H9 (cell line): ENCODE measurements around the gene XXYLT1. TPM values are rescaled to one million over a fixed set of nuclear protein-coding genes. Genes with fewer than 3 reads are reported as not detected.

Experiments
- DNase-seq: peaks from one replicate; pipeline ENCODE4 v3.0.0-alpha.2; 2017
- H2AFZ ChIP-seq: one replicate; pipeline ENCODE4 v1.6.1; 2013; ENCODE audit warnings: mild to moderate bottlenecking, low read length, control low read depth, moderate library complexity
- H2AK5ac ChIP-seq: 2 replicates; pipeline ENCODE4 v1.6.1; 2013; ENCODE audit warnings: low read length, control low read depth, mixed read lengths; ENCODE audit not compliant: insufficient read length
- H2BK120ac ChIP-seq: one replicate; pipeline ENCODE4 v1.6.1; 2013; ENCODE audit warnings: low read depth, mild to moderate bottlenecking, low read length, control low read depth, inconsistent platforms; ENCODE audit not compliant: poor library complexity, severe bottlenecking
- H2BK12ac ChIP-seq: 2 replicates; pipeline ENCODE4 v1.6.1; 2013; ENCODE audit warnings: low read length, control low read depth, mixed read lengths, low read depth; ENCODE audit not compliant: insufficient read length
- H2BK15ac ChIP-seq: 2 replicates; pipeline ENCODE4 v1.6.1; 2013; ENCODE audit warnings: low read depth, low read length, control low read depth
- H2BK20ac ChIP-seq: one replicate; pipeline ENCODE4 v1.6.1; 2013; ENCODE audit warnings: low read depth, mild to moderate bottlenecking, low read length, control low read depth, inconsistent platforms; ENCODE audit not compliant: poor library complexity, severe bottlenecking
- H2BK5ac ChIP-seq: 2 replicates; pipeline ENCODE4 v1.6.1; 2013; ENCODE audit warnings: low read length, control low read depth, mixed read lengths; ENCODE audit not compliant: insufficient read length
- H3K14ac ChIP-seq: 2 replicates; pipeline ENCODE4 v1.6.1; 2013; ENCODE audit warnings: low read length, control low read depth; ENCODE audit not compliant: insufficient read depth
- H3K18ac ChIP-seq: 2 replicates; pipeline ENCODE4 v1.6.1; 2013; ENCODE audit warnings: low read depth, mild to moderate bottlenecking, mixed read lengths, low read length, control low read depth; ENCODE audit not compliant: insufficient read length
- H3K23ac ChIP-seq: 2 replicates; pipeline ENCODE4 v1.6.1; 2013; ENCODE audit warnings: low read length, control low read depth, mixed read lengths, low read depth; ENCODE audit not compliant: insufficient read length
- H3K23me2 ChIP-seq: 2 replicates; pipeline ENCODE4 v1.6.1; 2013; ENCODE audit warnings: low read depth, mild to moderate bottlenecking, mixed read lengths, low read length, control low read depth; ENCODE audit not compliant: insufficient read length, poor library complexity, severe bottlenecking
- H3K27ac ChIP-seq: 2 replicates; pipeline ENCODE4 v1.5.1; 2013; ENCODE audit warnings: low read length, control low read depth, mixed read lengths, low read depth; ENCODE audit not compliant: insufficient read length
- H3K27me3 ChIP-seq: 2 replicates; pipeline ENCODE4 v1.6.1; 2013; ENCODE audit warnings: low read length, control low read depth, inconsistent platforms; ENCODE audit not compliant: insufficient read depth
- H3K4ac ChIP-seq: 2 replicates; pipeline ENCODE4 v1.6.1; 2013; ENCODE audit warnings: low read depth, mild to moderate bottlenecking, control low read depth, inconsistent platforms, low read length, moderate library complexity
- H3K4me1 ChIP-seq: 2 replicates; pipeline ENCODE4 v1.6.1; 2013; ENCODE audit warnings: low read length, control low read depth, inconsistent platforms; ENCODE audit not compliant: insufficient read depth
- H3K4me2 ChIP-seq: 2 replicates; pipeline ENCODE4 v1.6.1; 2013; ENCODE audit warnings: low read length, control low read depth, mixed read lengths; ENCODE audit not compliant: insufficient read length, insufficient read depth
- H3K56ac ChIP-seq: 2 replicates; pipeline ENCODE4 v1.6.1; 2013; ENCODE audit warnings: low read depth, mild to moderate bottlenecking, mixed read lengths, low read length, control low read depth; ENCODE audit not compliant: insufficient read length
- H3K79me1 ChIP-seq: 2 replicates; pipeline ENCODE4 v1.6.1; 2013; ENCODE audit warnings: low read depth, mild to moderate bottlenecking, moderate library complexity, low read length, control low read depth, inconsistent platforms; ENCODE audit not compliant: insufficient read depth, poor library complexity, severe bottlenecking
- H3K79me2 ChIP-seq: 2 replicates; pipeline ENCODE4 v1.6.1; 2013; ENCODE audit warnings: low read length, control low read depth, inconsistent platforms; ENCODE audit not compliant: insufficient read depth
- H3K9ac ChIP-seq: 2 replicates; pipeline ENCODE4 v1.6.1; 2013; ENCODE audit warnings: low read length, control low read depth, mixed read lengths; ENCODE audit not compliant: insufficient read length; ENCODE audit errors: extremely low read depth
- H3K9me3 ChIP-seq: one replicate; pipeline ENCODE4 v1.6.1; 2013; ENCODE audit warnings: low read depth, low read length, inconsistent platforms; ENCODE audit not compliant: control insufficient read depth
- H3T11ph ChIP-seq: one replicate; pipeline ENCODE4 v1.6.1; 2013; ENCODE audit warnings: mild to moderate bottlenecking, low read length, control low read depth, inconsistent platforms
- H4K20me1 ChIP-seq: one replicate; pipeline ENCODE4 v1.6.1; 2013; ENCODE audit not compliant: control insufficient read depth, insufficient read length, insufficient read depth
- H4K5ac ChIP-seq: 2 replicates; pipeline ENCODE4 v1.6.1; 2013; ENCODE audit warnings: low read depth, mild to moderate bottlenecking, mixed read lengths, low read length, control low read depth; ENCODE audit not compliant: insufficient read length
- H4K8ac ChIP-seq: replicated peaks from 2 replicates; pipeline ENCODE4 v1.6.1; 2013; ENCODE audit warnings: low read length, control low read depth, mixed read lengths, low read depth; ENCODE audit not compliant: insufficient read length
- H4K91ac ChIP-seq: 2 replicates; pipeline ENCODE4 v1.6.1; 2013; ENCODE audit warnings: low read depth, mild to moderate bottlenecking, moderate library complexity, mixed read lengths, low read length, control low read depth; ENCODE audit not compliant: insufficient read length
- H3K27ac Mint-ChIP-seq, 3 experiments: 2 replicates in 2 of 3; 3 replicates in 1 of 3; pipeline ENCODE4 v1.8.0; 2020 to 2021; ENCODE audit warnings: mixed read lengths in 3 of 3, mild to moderate bottlenecking in 1 of 3, moderate library complexity in 1 of 3
- H3K27me3 Mint-ChIP-seq: 2 replicates; pipeline ENCODE4 v1.8.0; 2021; ENCODE audit warnings: low read depth, mild to moderate bottlenecking, moderate library complexity, mixed read lengths
- H3K36me3 Mint-ChIP-seq, 3 experiments: 2 replicates in 2 of 3; 3 replicates in 1 of 3; pipeline ENCODE4 v1.8.0; 2020 to 2021; ENCODE audit warnings: low read depth in 3 of 3, mixed read lengths in 3 of 3; ENCODE audit not compliant: insufficient read depth in 1 of 3
- H3K4me1 Mint-ChIP-seq, 2 experiments: 2 replicates each; pipeline ENCODE4 v1.8.0; 2020; ENCODE audit warnings: mixed read lengths in 2 of 2
- H3K4me3 Mint-ChIP-seq, 2 experiments: 2 replicates in 1 of 2; 3 replicates in 1 of 2; pipeline ENCODE4 v1.8.0; 2020 to 2021; ENCODE audit warnings: mild to moderate bottlenecking in 2 of 2, mixed read lengths in 2 of 2, moderate library complexity in 1 of 2
- H3K9me3 Mint-ChIP-seq, 2 experiments: 2 replicates in 1 of 2; 3 replicates in 1 of 2; pipeline ENCODE4 v1.8.0; 2020; ENCODE audit warnings: mild to moderate bottlenecking in 2 of 2, mixed read lengths in 2 of 2, moderate library complexity in 1 of 2
- WGBS: extraction: QIAGEN DNeasy Blood & Tissue Kit; methylation state at CpG from one replicate; pipeline ENCODE4 v1.1.7; 2013; ENCODE audit warnings: missing lambda C conversion rate, low lambda C conversion rate, mixed read lengths; ENCODE audit not compliant: insufficient read length; ENCODE audit errors: extremely low coverage; 5-methylcytosine and 5-hydroxymethylcytosine counted together
- total RNA-seq: library from RNA; stranded (reverse); gene quantifications from 2 replicates; pipeline ENCODE4 v1.2.1, GENCODE V29; 2021
- TF ChIP-seq, protein P1 (sequence below): fragments of 200-600 bp; sonication (generic); conservative IDR thresholded peaks from 3 replicates; pipeline ENCODE4 v1.8.0; 2021; ENCODE audit warnings: antibody characterized with exemption, mild to moderate bottlenecking

Gene XXYLT1
- total RNA-seq, 1 experiment from 2014 or later, result 22.7 TPM

DNA sequence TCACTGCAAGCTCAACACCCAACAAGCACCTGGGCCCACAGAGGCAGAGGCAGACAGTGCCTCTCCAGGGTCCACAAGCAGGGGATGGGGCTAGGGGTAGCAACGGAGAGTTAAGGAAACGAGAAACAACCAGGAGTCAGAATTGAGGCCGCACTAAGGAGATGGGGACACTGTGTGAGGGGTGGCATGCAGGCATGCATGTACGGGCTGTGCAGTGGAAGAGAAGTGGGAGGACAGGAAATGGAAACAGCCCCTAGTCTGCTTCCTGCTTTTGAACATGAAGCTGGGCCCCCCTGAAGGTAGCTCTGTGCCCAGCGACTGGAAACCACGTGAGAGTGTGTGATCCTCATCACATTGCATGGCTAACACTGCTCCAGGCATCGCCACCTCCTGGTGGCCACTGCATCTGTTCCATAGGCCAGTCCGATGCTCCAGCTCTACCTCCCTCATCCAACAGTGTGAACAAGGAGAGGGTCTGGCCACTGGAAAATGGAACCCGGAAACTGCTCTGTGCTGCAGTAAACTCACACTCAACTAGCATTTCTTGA is 44.0 kb downstream of the XXYLT1 start:
- Mint-ChIP-seq H3K27me3 (no peaks in the 10 kb centered on the region), H3K36me3 (peaks cover 12 to 20% (median 16%) of the 10 kb centered on the region in 3 experiments; a peak in 6 of 7 replicates), H3K4me3 (no peak overlapping the region), H3K4me1 (peaks cover 15 to 22% of the 10 kb centered on the region in 2 experiments), H3K9me3 (peaks cover 0 to 3% of the 10 kb centered on the region in 2 experiments; a peak in 2 of 5 replicates), H3K27ac (peak overlapping the region in 2 of 3 experiments; percentile 66 to 83; a peak in 3 of 7 replicates)
- TF ChIP-seq, protein P1, sequence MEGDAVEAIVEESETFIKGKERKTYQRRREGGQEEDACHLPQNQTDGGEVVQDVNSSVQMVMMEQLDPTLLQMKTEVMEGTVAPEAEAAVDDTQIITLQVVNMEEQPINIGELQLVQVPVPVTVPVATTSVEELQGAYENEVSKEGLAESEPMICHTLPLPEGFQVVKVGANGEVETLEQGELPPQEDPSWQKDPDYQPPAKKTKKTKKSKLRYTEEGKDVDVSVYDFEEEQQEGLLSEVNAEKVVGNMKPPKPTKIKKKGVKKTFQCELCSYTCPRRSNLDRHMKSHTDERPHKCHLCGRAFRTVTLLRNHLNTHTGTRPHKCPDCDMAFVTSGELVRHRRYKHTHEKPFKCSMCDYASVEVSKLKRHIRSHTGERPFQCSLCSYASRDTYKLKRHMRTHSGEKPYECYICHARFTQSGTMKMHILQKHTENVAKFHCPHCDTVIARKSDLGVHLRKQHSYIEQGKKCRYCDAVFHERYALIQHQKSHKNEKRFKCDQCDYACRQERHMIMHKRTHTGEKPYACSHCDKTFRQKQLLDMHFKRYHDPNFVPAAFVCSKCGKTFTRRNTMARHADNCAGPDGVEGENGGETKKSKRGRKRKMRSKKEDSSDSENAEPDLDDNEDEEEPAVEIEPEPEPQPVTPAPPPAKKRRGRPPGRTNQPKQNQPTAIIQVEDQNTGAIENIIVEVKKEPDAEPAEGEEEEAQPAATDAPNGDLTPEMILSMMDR, result peak; percentile 62
- H4K20me1 ChIP-seq, result no peaks in the 10 kb centered on the region
- no peak for DNase-seq
- no peak overlapping the region for H3K27ac ChIP-seq
- H2BK20ac ChIP-seq, result no peak overlapping the region
- H2BK5ac ChIP-seq, result no peak overlapping the region
- no peak overlapping the region for H4K91ac ChIP-seq
- WGBS, result no CpG with 5 or more reads among the region's 9 CpGs
- no peak overlapping the region for H2BK120ac ChIP-seq
- H3K56ac ChIP-seq, result no peak overlapping the region
- peaks cover 2% of the 10 kb centered on the region for H3K23me2 ChIP-seq
- H2AK5ac ChIP-seq, result no peak overlapping the region
- no peak overlapping the region for H2BK12ac ChIP-seq
- H2AFZ ChIP-seq, result no peak overlapping the region
- H3K27me3 ChIP-seq, result no peaks in the 10 kb centered on the region
- H3K18ac ChIP-seq, result no peak overlapping the region
- no peak overlapping the region for H3K23ac ChIP-seq
- peaks cover 6% of the 10 kb centered on the region; the same call in 1 of the 2 replicates for H3K4me1 ChIP-seq
- H2BK15ac ChIP-seq, result no peak overlapping the region
- no peak overlapping the region for H3T11ph ChIP-seq
- no peak overlapping the region for H3K14ac ChIP-seq
- H3K9ac ChIP-seq, result no peak overlapping the region
- no peak overlapping the region for H3K4ac ChIP-seq
- H3K9me3 ChIP-seq, result no peaks in the 10 kb centered on the region
- H3K79me1 ChIP-seq, result no peaks in the 10 kb centered on the region
- no peaks in the 10 kb centered on the region for H3K79me2 ChIP-seq
- H4K5ac ChIP-seq, result no peak overlapping the region
- no peak overlapping the region for H3K4me2 ChIP-seq
- H4K8ac ChIP-seq, result no peak overlapping the region
